ENCODE results near the gene CPLANE2. TPM values are rescaled to one million over a fixed set of nuclear protein-coding genes. Genes with fewer than 3 reads are reported as not detected.

CPLANE2 gene
- total RNA-seq, 1 experiment from 2014 or later = 5.5 TPM

DNA sequence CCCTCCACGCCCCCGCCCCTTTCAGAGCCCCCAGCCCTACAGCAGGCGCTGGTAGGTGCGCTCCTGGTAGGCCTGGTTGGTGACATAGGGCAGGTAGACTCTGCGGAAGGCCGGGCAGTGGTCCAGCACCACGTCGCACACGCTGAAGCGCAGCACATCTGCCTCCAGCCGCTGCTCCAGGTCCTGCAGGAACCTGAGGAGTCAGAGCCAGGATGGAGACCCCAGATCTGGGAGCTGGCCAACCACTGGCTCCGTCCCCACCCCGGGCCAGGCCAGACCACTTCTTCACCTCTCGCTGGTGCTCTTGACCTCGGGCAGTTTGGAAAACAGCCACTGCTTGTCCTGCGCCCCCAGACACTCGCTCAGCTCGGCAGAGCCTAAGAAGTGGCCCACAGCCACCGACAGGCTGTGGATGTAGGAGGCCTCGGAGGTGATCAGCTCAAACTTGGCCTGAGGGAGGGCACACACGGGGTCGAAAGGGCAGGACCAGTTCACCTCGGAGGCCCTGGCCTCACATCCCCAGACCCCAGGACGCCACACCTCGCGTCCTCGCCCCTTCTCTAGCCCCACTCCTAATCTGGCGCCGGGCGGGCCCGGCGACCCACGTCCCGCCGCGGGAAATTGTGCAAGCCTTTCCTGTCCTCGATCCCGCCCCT lies 31.0 kb downstream of the CPLANE2 start:
- ChIA-PET CTCF (no interaction called here), POLR2A (ENCODE audit: low non-redundant PET) (no interaction called here)
- intact Hi-C loops (cut with micrococcal nuclease; ENCODE audit: unreplicated experiment) = loop anchor here (10.0 kb wide), 1 partner anchor 159 kb away; the partner anchor contains the start of gene SZRD1
- peak overlapping the region; percentile 56 for H3K4me3 ChIP-seq (ENCODE audit: low read depth, low read length, poor library complexity, severe bottlenecking)
- peak overlapping the region; percentile 81 for H3K27ac ChIP-seq (ENCODE audit: low read depth, low read length, poor library complexity, severe bottlenecking)
- no peaks in the 10 kb centered on the region for H3K36me3 ChIP-seq (ENCODE audit: insufficient read depth, low read length, poor library complexity, severe bottlenecking)
- TF ChIP-seq EZH2 (IDR thresholded peaks at IDR 0.05; ENCODE audit: borderline replicate concordance, low read depth, low read length, poor library complexity, severe bottlenecking) = no peak
- TF ChIP-seq, protein P1, sequence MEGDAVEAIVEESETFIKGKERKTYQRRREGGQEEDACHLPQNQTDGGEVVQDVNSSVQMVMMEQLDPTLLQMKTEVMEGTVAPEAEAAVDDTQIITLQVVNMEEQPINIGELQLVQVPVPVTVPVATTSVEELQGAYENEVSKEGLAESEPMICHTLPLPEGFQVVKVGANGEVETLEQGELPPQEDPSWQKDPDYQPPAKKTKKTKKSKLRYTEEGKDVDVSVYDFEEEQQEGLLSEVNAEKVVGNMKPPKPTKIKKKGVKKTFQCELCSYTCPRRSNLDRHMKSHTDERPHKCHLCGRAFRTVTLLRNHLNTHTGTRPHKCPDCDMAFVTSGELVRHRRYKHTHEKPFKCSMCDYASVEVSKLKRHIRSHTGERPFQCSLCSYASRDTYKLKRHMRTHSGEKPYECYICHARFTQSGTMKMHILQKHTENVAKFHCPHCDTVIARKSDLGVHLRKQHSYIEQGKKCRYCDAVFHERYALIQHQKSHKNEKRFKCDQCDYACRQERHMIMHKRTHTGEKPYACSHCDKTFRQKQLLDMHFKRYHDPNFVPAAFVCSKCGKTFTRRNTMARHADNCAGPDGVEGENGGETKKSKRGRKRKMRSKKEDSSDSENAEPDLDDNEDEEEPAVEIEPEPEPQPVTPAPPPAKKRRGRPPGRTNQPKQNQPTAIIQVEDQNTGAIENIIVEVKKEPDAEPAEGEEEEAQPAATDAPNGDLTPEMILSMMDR (conservative IDR thresholded peaks at IDR 0.05; ENCODE audit: low read depth, low read length) = no peak
- no TSS peak for BruUV-seq (replicated peaks)
- no peaks in the 10 kb centered on the region for H3K9me3 ChIP-seq (ENCODE audit: low read depth, low read length, poor library complexity, severe bottlenecking)
- H3K27me3 ChIP-seq (replicated peaks; ENCODE audit: insufficient read depth, low read depth, low read length, poor library complexity) = no peaks in the 10 kb centered on the region
- no peak for DNase-seq (ENCODE audit: low spot score)
- H3K4me1 ChIP-seq (ENCODE audit: insufficient read depth, low read length, poor library complexity, severe bottlenecking) = peaks cover 9% of the 10 kb centered on the region

DNA sequence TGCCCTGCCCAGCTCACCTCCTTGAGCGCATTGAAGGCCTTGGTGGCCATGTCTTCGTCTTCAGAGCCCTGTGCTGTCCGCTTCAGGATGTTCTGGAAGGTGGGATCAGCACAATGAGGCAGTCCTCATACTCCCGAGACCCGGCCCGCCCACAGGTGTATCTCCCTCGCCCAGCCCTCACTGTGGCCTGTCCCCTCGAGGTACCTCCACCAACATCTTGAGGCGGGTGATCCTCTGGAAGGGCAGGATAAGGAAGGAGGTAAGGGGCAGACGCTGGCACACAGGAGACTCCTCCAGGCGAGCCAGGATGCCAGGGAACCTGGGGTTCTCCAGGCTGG lies 31.7 kb downstream of the CPLANE2 start:
- intact Hi-C loops (cut with micrococcal nuclease; ENCODE audit: unreplicated experiment) = loop anchor here (10.0 kb wide), 1 partner anchor 159 kb away; the partner anchor contains the start of gene SZRD1
- Histone ChIP-seq H3K9me3 (ENCODE audit: low read depth, low read length, poor library complexity, severe bottlenecking) (no peaks in the 10 kb centered on the region), H3K4me1 (ENCODE audit: insufficient read depth, low read length, poor library complexity, severe bottlenecking) (peaks cover 9% of the 10 kb centered on the region), H3K36me3 (ENCODE audit: insufficient read depth, low read length, poor library complexity, severe bottlenecking) (no peaks in the 10 kb centered on the region), H3K27ac (ENCODE audit: low read depth, low read length, poor library complexity, severe bottlenecking) (no peak overlapping the region), H3K4me3 (ENCODE audit: low read depth, low read length, poor library complexity, severe bottlenecking) (no peak overlapping the region), H3K27me3 (replicated peaks; ENCODE audit: insufficient read depth, low read depth, low read length, poor library complexity) (no peaks in the 10 kb centered on the region)
- BruUV-seq (replicated peaks) = no TSS peak
- no peak for DNase-seq (ENCODE audit: low spot score)
- POLR2A ChIA-PET (ENCODE audit: low non-redundant PET) = no interaction called here
- TF ChIP-seq, protein P1 (conservative IDR thresholded peaks at IDR 0.05; ENCODE audit: low read depth, low read length) = no peak
- TF ChIP-seq EZH2 (IDR thresholded peaks at IDR 0.05; ENCODE audit: borderline replicate concordance, low read depth, low read length, poor library complexity, severe bottlenecking) = no peak
- CTCF ChIA-PET = no interaction called here

DNA sequence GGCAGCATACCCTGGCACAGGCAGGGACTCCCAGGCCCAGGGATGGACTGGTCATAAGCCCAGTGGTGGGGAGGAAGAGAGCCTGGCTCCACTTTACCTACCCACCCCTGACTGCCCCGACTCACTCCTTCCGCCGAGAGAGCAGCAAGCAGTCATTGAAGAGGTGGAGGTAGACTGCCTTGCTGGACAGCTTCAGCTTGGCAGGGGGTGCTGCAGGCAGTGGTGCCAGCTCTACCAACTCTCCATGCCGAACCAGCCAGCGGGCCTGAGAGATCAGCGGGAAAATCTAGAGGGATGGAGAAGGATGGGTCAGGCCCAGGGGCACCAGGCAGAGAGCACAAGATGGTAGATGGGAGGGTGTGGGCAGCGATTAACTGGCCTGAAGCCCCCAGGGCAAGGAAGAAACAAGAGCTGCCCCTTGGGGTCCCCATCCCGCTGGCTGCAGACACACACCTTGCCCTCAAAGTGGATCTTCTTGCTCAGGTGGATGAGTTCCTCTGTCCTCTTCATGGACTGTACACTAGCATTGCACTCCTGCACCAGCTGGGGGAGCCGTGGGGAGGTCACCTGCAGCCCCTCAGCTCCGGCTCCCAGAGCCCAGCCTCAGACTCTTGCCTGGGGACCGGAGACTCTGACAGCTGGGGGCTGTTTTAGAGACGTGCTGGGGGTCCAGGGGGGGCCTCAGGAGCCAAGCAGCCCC lies 32.2 kb downstream of the CPLANE2 start:
- Histone ChIP-seq H3K27me3 (replicated peaks; ENCODE audit: insufficient read depth, low read depth, low read length, poor library complexity) (no peaks in the 10 kb centered on the region), H3K4me3 (ENCODE audit: low read depth, low read length, poor library complexity, severe bottlenecking) (no peak overlapping the region), H3K9me3 (ENCODE audit: low read depth, low read length, poor library complexity, severe bottlenecking) (no peaks in the 10 kb centered on the region), H3K36me3 (ENCODE audit: insufficient read depth, low read length, poor library complexity, severe bottlenecking) (no peaks in the 10 kb centered on the region), H3K27ac (ENCODE audit: low read depth, low read length, poor library complexity, severe bottlenecking) (no peak overlapping the region), H3K4me1 (ENCODE audit: insufficient read depth, low read length, poor library complexity, severe bottlenecking) (peaks cover 9% of the 10 kb centered on the region)
- DNase-seq (ENCODE audit: low spot score) = peak; percentile 44
- TF ChIP-seq, protein P1 (conservative IDR thresholded peaks at IDR 0.05; ENCODE audit: low read depth, low read length) = peak; percentile 56
- TF ChIP-seq EZH2 (IDR thresholded peaks at IDR 0.05; ENCODE audit: borderline replicate concordance, low read depth, low read length, poor library complexity, severe bottlenecking) = no peak
- ChIA-PET POLR2A (ENCODE audit: low non-redundant PET) (no interaction called here), CTCF (no interaction called here)
- intact Hi-C loops (cut with micrococcal nuclease; ENCODE audit: unreplicated experiment) = loop anchor here (10.0 kb wide), 1 partner anchor 160 kb away; the partner anchor contains the start of gene SZRD1
- no TSS peak for BruUV-seq (replicated peaks)

Data from A673 (cell line).